K562 (cell line): ENCODE results near the gene RPL27. TPM values are rescaled to one million over a fixed set of nuclear protein-coding genes. Genes with fewer than 3 reads are reported as not detected.

Source experiments
- ATF3 ChIP-seq, 2 experiments: fragments of 450-650 bp in 1 of 2; sonication (generic) in 1 of 2; formaldehyde crosslinking in 1 of 2; IDR thresholded peaks in 1 of 2; conservative IDR thresholded peaks in 1 of 2; 2 replicates each; pipeline versions ENCODE4 v1.6.1 to v1.8.1; 2016 to 2023; ENCODE audit warnings: mild to moderate bottlenecking in 2 of 2, moderate library complexity in 2 of 2, inconsistent platforms in 1 of 2, missing genetic modification reagents in 1 of 2
- BACH1 ChIP-seq: fragments of 200-800 bp; sonication (Bioruptor generic); IDR thresholded peaks from 2 replicates; pipeline ENCODE4 v1.6.1; 2016; ENCODE audit warnings: missing genetic modification characterization, missing compliant biosample characterization
- CREM ChIP-seq: IDR thresholded peaks from 2 replicates; pipeline ENCODE4 v1.6.1; 2014; ENCODE audit warnings: antibody characterized with exemption, low read depth
- E2F1 ChIP-seq: sonication (generic); formaldehyde crosslinking; IDR thresholded peaks from 2 replicates; pipeline ENCODE4 v1.8.1; 2023; ENCODE audit warnings: mild to moderate bottlenecking, missing genetic modification reagents, moderate library complexity
- EP300 ChIP-seq: IDR thresholded peaks from 2 replicates; pipeline ENCODE4 v1.6.1; 2012; ENCODE audit warnings: low read length, improper control_type of control experiment
- ETV6 ChIP-seq, 3 experiments: fragments of 150-350 bp in 1 of 3; sonication (generic) in 1 of 3; formaldehyde crosslinking in 1 of 3; IDR thresholded peaks; 2 replicates each; pipeline versions ENCODE4 v1.6.1 to v1.8.0; 2014 to 2022; ENCODE audit warnings: borderline replicate concordance in 2 of 3, low read depth in 2 of 3, antibody characterized with exemption in 1 of 3, low read length in 1 of 3, mild to moderate bottlenecking in 1 of 3, missing genetic modification reagents in 1 of 3
- FOSL1 ChIP-seq: fragments of 200-800 bp; sonication (Bioruptor generic); conservative IDR thresholded peaks from 2 replicates; pipeline ENCODE4 v1.6.1; 2016; ENCODE audit warnings: missing genetic modification characterization, missing compliant biosample characterization
- HCFC1 ChIP-seq: IDR thresholded peaks from 2 replicates; pipeline ENCODE4 v1.6.1; 2012; ENCODE audit warnings: low read depth, low read length, improper control_type of control experiment
- JUN ChIP-seq, 2 experiments: sonication (generic) in 1 of 2; formaldehyde crosslinking in 1 of 2; IDR thresholded peaks; 2 replicates each; pipeline versions ENCODE4 v1.6.1 to v1.8.0; 2012 to 2022; ENCODE audit warnings: borderline replicate concordance in 2 of 2, mild to moderate bottlenecking in 2 of 2, improper control_type of control experiment in 1 of 2, low read depth in 1 of 2, low read length in 1 of 2, missing genetic modification reagents in 1 of 2
- KLF10 ChIP-seq: fragments of 250-450 bp; sonication (Bioruptor Pico); IDR thresholded peaks from 2 replicates; pipeline ENCODE4 v1.6.1; 2021; ENCODE audit warnings: matching md5 sums
- MCM3 ChIP-seq: fragments of 450-650 bp; IDR thresholded peaks from 2 replicates; pipeline ENCODE4 v1.6.1; 2016
- MED1 ChIP-seq: sonication (generic); formaldehyde crosslinking; IDR thresholded peaks from 2 replicates; pipeline ENCODE4 v1.8.1; 2023; ENCODE audit warnings: missing genetic modification reagents, borderline replicate concordance
- PHTF2 ChIP-seq: fragments of 250-450 bp; sonication (Bioruptor Pico); IDR thresholded peaks from 2 replicates; pipeline ENCODE4 v1.5.0; 2021; ENCODE audit warnings: mild to moderate bottlenecking
- PRPF4 ChIP-seq: fragments of 200-400 bp; formaldehyde crosslinking; IDR thresholded peaks from one replicate; pipeline ENCODE4 v1.6.1; 2017; ENCODE audit warnings: low read length, low read depth, mild to moderate bottlenecking; ENCODE audit not compliant: insufficient read depth, poor library complexity, severe bottlenecking
- RB1 ChIP-seq: fragments of 450-650 bp; IDR thresholded peaks from 2 replicates; pipeline ENCODE4 v1.6.1; 2017; ENCODE audit warnings: low read depth, mild to moderate bottlenecking
- SIN3B ChIP-seq: fragments of 450-650 bp; IDR thresholded peaks from 2 replicates; pipeline ENCODE4 v1.6.1; 2017; ENCODE audit warnings: low read depth, mild to moderate bottlenecking, moderate library complexity
- SLC30A9 ChIP-seq: fragments of 250-450 bp; sonication (Bioruptor Pico); IDR thresholded peaks from 2 replicates; pipeline ENCODE4 v1.8.0; 2022; ENCODE audit warnings: mild to moderate bottlenecking, moderate library complexity
- SMAD2 ChIP-seq: fragments of 150-350 bp; IDR thresholded peaks from 2 replicates; pipeline ENCODE4 v1.6.1; 2014; ENCODE audit warnings: low read depth, mild to moderate bottlenecking, low read length
- SRSF9 ChIP-seq: fragments of 200-400 bp; formaldehyde crosslinking; IDR thresholded peaks from 2 replicates; pipeline ENCODE4 v1.6.1; 2017; ENCODE audit warnings: low read depth, low read length, borderline replicate concordance
- ZFP30 ChIP-seq: fragments of 250-450 bp; sonication (Bioruptor Pico); IDR thresholded peaks from 2 replicates; pipeline ENCODE4 v1.8.0; 2022; ENCODE audit warnings: moderate library complexity, mild to moderate bottlenecking, inconsistent platforms, borderline replicate concordance
- ZFX ChIP-seq: sonication (generic); formaldehyde crosslinking; IDR thresholded peaks from 2 replicates; pipeline ENCODE4 v1.8.0; 2022; ENCODE audit warnings: mild to moderate bottlenecking, missing genetic modification reagents, moderate library complexity
- ZHX1 ChIP-seq: fragments of 150-350 bp; conservative IDR thresholded peaks from 2 replicates; pipeline ENCODE4 v1.6.1; 2014; ENCODE audit warnings: low read length
- ZNF134 ChIP-seq: fragments of 250-450 bp; sonication (Bioruptor Pico); conservative IDR thresholded peaks from 2 replicates; pipeline ENCODE4 v1.4.0; 2020
- ZNF586 ChIP-seq: fragments of 450-650 bp; formaldehyde crosslinking; conservative IDR thresholded peaks from 2 replicates; pipeline ENCODE4 v1.4.0; 2020; ENCODE audit warnings: mild to moderate bottlenecking, moderate library complexity
- polyA plus RNA-seq, 8 experiments: library from polyadenylated mRNA; depleted of rRNA in 4 of 8; stranded (reverse) in 5 of 8; unstranded in 3 of 8; fragments of >200 nt; fragmentation: Nextera tagmentation in 2 of 8; fragmentation: Illumina TruSeq in 1 of 8; extraction: Ambion mirVana in 2 of 8; extraction: Trizol in 1 of 8; gene quantifications; 2 replicates each; pipeline versions ENCODE4 v1.2.1 to v1.2.3, GENCODE V29; 2011 to 2014; ENCODE audit warnings: inconsistent platforms in 1 of 8, missing spikeins in 1 of 8
- total RNA-seq, 7 experiments: library from RNA; depleted of rRNA in 6 of 7; stranded (reverse); fragments of >200 nt in 6 of 7; fragmentation: Illumina TruSeq in 2 of 7; extraction: Trizol in 2 of 7; gene quantifications; 2 replicates each; pipeline versions ENCODE4 v1.2.1 to v1.2.3, GENCODE V29; 2011 to 2021; ENCODE audit warnings: low replicate concordance in 1 of 7

The RPL27 gene
- total and polyA plus RNA-seq, 9 of the 15 experiments (the other 6 are each of a cell fraction or from before 2014, with no cell fraction given): 1,539 to 6,155 (median 3,710) TPM

- 0 out of 2 replicates have a peak, but pooled peaks have one; percentile 12 for TF ChIP-seq FOSL1 (tag)
- no peak for TF ChIP-seq SMAD2
- TF ChIP-seq PHTF2 (CRISPR knock-in tag): no peak
- no peak for TF ChIP-seq SLC30A9
- no peak for TF ChIP-seq EP300
- no peak for TF ChIP-seq SRSF9
- no peak for TF ChIP-seq MCM3
- TF ChIP-seq ZFX (CRISPR knock-in tag): no peak
- no peak for TF ChIP-seq SIN3B
- TF ChIP-seq KLF10: no peak
- no peak for TF ChIP-seq PRPF4
- TF ChIP-seq ZNF134 (CRISPR knock-in tag): no peak
- no peak for TF ChIP-seq ZHX1
- no peak for TF ChIP-seq HCFC1
- no peak for TF ChIP-seq JUN (IDR thresholded peaks at IDR 0.05; ENCODE audit: borderline replicate concordance, low read depth, low read length)
- no peak for TF ChIP-seq JUN (CRISPR knock-in tag; IDR thresholded peaks at IDR 0.05; ENCODE audit: borderline replicate concordance)
- TF ChIP-seq BACH1: no peak
- TF ChIP-seq ZNF586 (CRISPR knock-in tag): no peak
- TF ChIP-seq ATF3 (IDR thresholded peaks at IDR 0.05): no peak
- no peak for TF ChIP-seq ATF3 (CRISPR knock-in tag; conservative IDR thresholded peaks at IDR 0.05)
- TF ChIP-seq MED1: no peak
- 0 out of 2 replicates have a peak, but pooled peaks have one; percentile 41 for TF ChIP-seq E2F1 (CRISPR knock-in tag)
- no peak for TF ChIP-seq ZFP30
- peak; percentile 95 for TF ChIP-seq CREM
- TF ChIP-seq ETV6 (IDR thresholded peaks at IDR 0.05; ENCODE audit: borderline replicate concordance in 1 of 2, low read depth in 2 of 2, low read length in 1 of 2): no peak; a peak in 1 of 4 replicates
- TF ChIP-seq ETV6 (CRISPR knock-in tag; IDR thresholded peaks at IDR 0.05; ENCODE audit: borderline replicate concordance): peak; percentile 61; the same call in 1 of the 2 replicates
- TF ChIP-seq RB1: peak; percentile 56; the same call in 1 of the 2 replicates
Measured at GRCh38 chr17:42980766-42981397, 17.3 kb upstream of the RPL27 start (continued).
